CD4-positive, CD25-positive, alpha-beta regulatory T cell (primary cell): ENCODE results near the gene ELOA. TPM values are rescaled to one million over a fixed set of nuclear protein-coding genes. Genes with fewer than 3 reads are reported as not detected.

Source experiments
- ATAC-seq, 2 donors: fragments of 150-1000 bp; cut with Tn5 transposase; one replicate each; pipeline ENCODE4 v1.10.0; 2021; ENCODE audit warnings: low read depth in 2 of 2, moderate number of reproducible peaks in 2 of 2, moderate library complexity in 1 of 2
- DNase-seq, 3 donors: peaks; one replicate each; pipeline versions ENCODE4 v3.0.0 to v3.0.0-alpha.2; 2012 to 2022; ENCODE audit warnings: mixed read lengths in 1 of 3
- H3K27ac ChIP-seq: one replicate; pipeline ENCODE4 v1.7.0; 2013; ENCODE audit warnings: mild to moderate bottlenecking, low read length; ENCODE audit not compliant: insufficient read depth, poor library complexity, severe bottlenecking
- H3K27me3 ChIP-seq: one replicate; pipeline ENCODE4 v1.7.0; 2013; ENCODE audit warnings: low read length; ENCODE audit not compliant: control insufficient read depth, insufficient read depth
- H3K36me3 ChIP-seq: one replicate; pipeline ENCODE4 v1.7.0; 2013; ENCODE audit warnings: mild to moderate bottlenecking, low read length, moderate library complexity; ENCODE audit not compliant: control insufficient read depth, insufficient read depth
- H3K4me1 ChIP-seq: 2 replicates; pipeline ENCODE4 v1.7.0; 2013; ENCODE audit warnings: mild to moderate bottlenecking, low read length; ENCODE audit not compliant: insufficient read depth, control insufficient read depth, poor library complexity, severe bottlenecking
- H3K4me3 ChIP-seq: one replicate; pipeline ENCODE4 v1.7.0; 2013; ENCODE audit warnings: low read depth, mild to moderate bottlenecking, low read length, moderate library complexity
- H3K9me3 ChIP-seq, 2 experiments: 1 replicate in 1 of 2; 2 replicates in 1 of 2; pipeline ENCODE4 v1.7.0; 2013; ENCODE audit warnings: low read length in 2 of 2, mild to moderate bottlenecking in 1 of 2, moderate library complexity in 1 of 2; ENCODE audit not compliant: control insufficient read depth in 2 of 2
- H3K27ac Mint-ChIP-seq, 3 donors: one replicate each; pipeline ENCODE4 v1.8.0; 2020 to 2022; ENCODE audit warnings: mild to moderate bottlenecking in 3 of 3, mixed read lengths in 3 of 3, moderate library complexity in 2 of 3
- H3K27me3 Mint-ChIP-seq: one replicate; pipeline ENCODE4 v1.8.0; 2022; ENCODE audit warnings: mild to moderate bottlenecking, mixed read lengths
- H3K36me3 Mint-ChIP-seq: one replicate; pipeline ENCODE4 v1.8.0; 2020; ENCODE audit warnings: mixed read lengths
- H3K4me1 Mint-ChIP-seq, 4 donors: one replicate each; pipeline ENCODE4 v1.8.0; 2020 to 2022; ENCODE audit warnings: mixed read lengths in 4 of 4, mild to moderate bottlenecking in 1 of 4
- H3K4me3 Mint-ChIP-seq, 4 donors: one replicate each; pipeline ENCODE4 v1.8.0; 2020 to 2022; ENCODE audit warnings: mild to moderate bottlenecking in 4 of 4, mixed read lengths in 4 of 4, moderate library complexity in 3 of 4
- H3K9me3 Mint-ChIP-seq, 7 donors: one replicate each; pipeline ENCODE4 v1.8.0; 2020 to 2022; ENCODE audit warnings: mixed read lengths in 7 of 7, mild to moderate bottlenecking in 3 of 7, moderate library complexity in 2 of 7
- polyA plus RNA-seq, 4 donors: library from polyadenylated mRNA; unstranded; fragments of 300-500 nt; fragmentation: Illumina TruSeq; gene quantifications; one replicate each; pipeline ENCODE4 v1.2.3, GENCODE V29; 2021
- total RNA-seq: library from RNA; stranded (reverse); gene quantifications from one replicate; pipeline ENCODE4 v1.2.3, GENCODE V29; 2022

The ELOA gene, protein sequence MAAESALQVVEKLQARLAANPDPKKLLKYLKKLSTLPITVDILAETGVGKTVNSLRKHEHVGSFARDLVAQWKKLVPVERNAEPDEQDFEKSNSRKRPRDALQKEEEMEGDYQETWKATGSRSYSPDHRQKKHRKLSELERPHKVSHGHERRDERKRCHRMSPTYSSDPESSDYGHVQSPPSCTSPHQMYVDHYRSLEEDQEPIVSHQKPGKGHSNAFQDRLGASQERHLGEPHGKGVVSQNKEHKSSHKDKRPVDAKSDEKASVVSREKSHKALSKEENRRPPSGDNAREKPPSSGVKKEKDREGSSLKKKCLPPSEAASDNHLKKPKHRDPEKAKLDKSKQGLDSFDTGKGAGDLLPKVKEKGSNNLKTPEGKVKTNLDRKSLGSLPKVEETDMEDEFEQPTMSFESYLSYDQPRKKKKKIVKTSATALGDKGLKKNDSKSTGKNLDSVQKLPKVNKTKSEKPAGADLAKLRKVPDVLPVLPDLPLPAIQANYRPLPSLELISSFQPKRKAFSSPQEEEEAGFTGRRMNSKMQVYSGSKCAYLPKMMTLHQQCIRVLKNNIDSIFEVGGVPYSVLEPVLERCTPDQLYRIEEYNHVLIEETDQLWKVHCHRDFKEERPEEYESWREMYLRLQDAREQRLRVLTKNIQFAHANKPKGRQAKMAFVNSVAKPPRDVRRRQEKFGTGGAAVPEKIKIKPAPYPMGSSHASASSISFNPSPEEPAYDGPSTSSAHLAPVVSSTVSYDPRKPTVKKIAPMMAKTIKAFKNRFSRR
- total RNA-seq, result 42.0 TPM
- polyA plus RNA-seq, result 10 to 100 TPM; 22.6 to 34.3 (median 29.0) TPM

GRCh38 chr1:23743287-23744152 lies at the start of gene ELOA:
ELOA (plus strand) TSS chr1:23743471; CDS start chr1:23743504, 33 bp downstream.
- peaks cover 26% of the 10 kb centered on the region for H3K4me1 ChIP-seq
- H3K27me3 ChIP-seq, result no peaks in the 10 kb centered on the region
- Mint-ChIP-seq H3K27me3 (no peaks in the 10 kb centered on the region), H3K4me1 (peaks cover 19 to 57% (median 38%) of the 10 kb centered on the region in 4 donors), H3K9me3 (no peaks in the 10 kb centered on the region), H3K4me3 (peak within 1 kb of the TSS; percentile 91 to 94 (median 94)), H3K27ac (peak within 1 kb of the TSS; percentile 89 to 95 (median 94)), H3K36me3 (peaks cover 4% of the 10 kb centered on the region)
- ATAC-seq, result peak; percentile 95 to 97
- H3K27ac ChIP-seq, result peak within 1 kb of the TSS; percentile 82
- peak; percentile 68 to 88 (median 77) for DNase-seq
- H3K9me3 ChIP-seq, result no peaks in the 10 kb centered on the region
- H3K36me3 ChIP-seq, result no peaks in the 10 kb centered on the region
- peak within 1 kb of the TSS; percentile 87 for H3K4me3 ChIP-seq

GRCh38 chr1:23693599-23693998 lies 49.7 kb upstream of the ELOA start:
- Histone ChIP-seq H3K4me1 (peaks cover 35% of the 10 kb centered on the region), H3K27me3 (no peaks in the 10 kb centered on the region), H3K36me3 (peaks cover 56% of the 10 kb centered on the region), H3K9me3 (no peaks in the 10 kb centered on the region), H3K4me3 (peak overlapping the region; percentile 92), H3K27ac (peak overlapping the region; percentile 27)
- Mint-ChIP-seq H3K4me3 (peak overlapping the region; percentile 94 to 97 (median 96)), H3K4me1 (peaks cover 12 to 67% (median 54%) of the 10 kb centered on the region in 4 donors), H3K36me3 (peaks cover 35% of the 10 kb centered on the region), H3K9me3 (no peaks in the 10 kb centered on the region), H3K27ac (peak overlapping the region; percentile 90 to 96 (median 92)), H3K27me3 (peaks cover 5% of the 10 kb centered on the region)
- DNase-seq, result no peak
- no peak for ATAC-seq

- no peak overlapping the region for H3K4me3 ChIP-seq
- H3K27ac Mint-ChIP-seq, result peak overlapping the region in 1 of 3 donors; percentile 92
- H3K4me3 Mint-ChIP-seq, result peak overlapping the region; percentile 40 to 97 (median 96)
- ATAC-seq, result no peak
- peaks cover 35% of the 10 kb centered on the region for H3K4me1 ChIP-seq
- peaks cover 38% of the 10 kb centered on the region for H3K36me3 Mint-ChIP-seq
- H3K4me1 Mint-ChIP-seq, result peaks cover 12 to 69% (median 54%) of the 10 kb centered on the region in 4 donors
- H3K27me3 ChIP-seq, result no peaks in the 10 kb centered on the region
- peaks cover 64% of the 10 kb centered on the region for H3K36me3 ChIP-seq
- H3K9me3 ChIP-seq, result no peaks in the 10 kb centered on the region
- peaks cover 5% of the 10 kb centered on the region for H3K27me3 Mint-ChIP-seq
- no peak for DNase-seq
- no peak overlapping the region for H3K27ac ChIP-seq
- H3K9me3 Mint-ChIP-seq, result no peaks in the 10 kb centered on the region
Observed at GRCh38 chr1:23694371-23694770, 48.9 kb upstream of the ELOA start.

- Mint-ChIP-seq H3K4me3 (peak overlapping the region in 3 of 4 donors; percentile 15 to 36 (median 21)), H3K27ac (peak overlapping the region in 2 of 3 donors; percentile 18 to 68), H3K36me3 (peaks cover 47% of the 10 kb centered on the region)
Observed at GRCh38 chr1:23695667-23696066, 47.6 kb upstream of the ELOA start.

DNA sequence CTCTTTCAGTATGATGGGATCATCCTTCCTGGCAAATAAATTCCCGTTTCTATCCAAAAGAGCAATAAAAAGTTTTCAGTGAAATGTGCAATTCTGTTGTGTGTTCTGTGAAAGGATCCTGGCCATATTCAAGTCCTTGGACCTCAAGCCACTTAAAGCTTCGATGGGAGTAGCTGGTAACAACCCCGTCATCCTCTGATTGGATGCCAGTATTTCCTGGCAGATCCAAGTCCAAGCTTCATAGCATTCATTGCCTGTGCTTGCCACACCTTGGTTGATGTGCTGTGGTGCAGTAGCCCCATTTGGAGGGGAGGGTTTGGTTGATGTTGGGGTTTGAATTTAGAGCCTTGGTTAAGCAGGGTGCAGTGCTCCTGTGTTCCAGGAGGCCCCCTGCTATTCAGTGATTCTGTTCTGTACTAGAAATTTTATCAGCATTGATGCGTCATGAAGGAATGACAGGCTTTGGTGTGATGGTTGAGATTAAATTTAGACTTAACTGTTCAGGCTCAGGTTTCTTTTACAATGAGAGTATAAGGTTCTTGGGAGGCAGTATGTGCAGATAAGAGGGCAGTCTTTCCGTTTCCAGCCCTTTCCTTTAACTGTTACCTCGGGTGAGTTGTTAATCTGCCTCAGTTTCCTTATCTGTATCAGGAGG lies 46.8 kb upstream of the ELOA start:
- H3K27ac ChIP-seq, result peak overlapping the region; percentile 15

More at GRCh38 chr1:23695667-23696066, 47.6 kb upstream of the ELOA start:
- Histone ChIP-seq H3K4me3 (no peak overlapping the region), H3K9me3 (no peaks in the 10 kb centered on the region), H3K27me3 (no peaks in the 10 kb centered on the region), H3K27ac (no peak overlapping the region), H3K4me1 (peaks cover 35% of the 10 kb centered on the region), H3K36me3 (peaks cover 76% of the 10 kb centered on the region)
- Mint-ChIP-seq H3K27me3 (peaks cover 5% of the 10 kb centered on the region), H3K9me3 (no peaks in the 10 kb centered on the region), H3K4me1 (peaks cover 15 to 75% (median 54%) of the 10 kb centered on the region in 4 donors)
- no peak for ATAC-seq
- no peak for DNase-seq

DNA sequence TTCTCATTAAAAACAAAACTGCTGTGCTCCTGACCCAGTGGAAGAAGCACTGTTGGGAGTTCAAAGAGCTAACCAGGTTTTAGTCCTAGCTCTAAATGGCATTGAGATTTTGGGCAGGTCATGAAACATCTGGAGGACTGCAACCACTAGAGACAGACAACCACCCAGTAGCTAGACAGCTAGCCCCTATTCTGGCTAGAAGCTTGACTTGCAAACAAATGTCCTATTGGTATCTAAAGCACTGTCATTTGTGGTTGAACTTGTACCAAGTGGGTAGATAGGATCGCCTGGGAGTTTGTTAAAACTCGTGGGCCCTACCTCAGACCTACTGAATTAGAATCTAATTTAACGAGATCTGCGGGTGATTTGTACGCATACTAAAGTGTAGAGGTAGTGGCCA lies 44.8 kb upstream of the ELOA start:
- H3K4me1 ChIP-seq, result peaks cover 18% of the 10 kb centered on the region
- ATAC-seq (no peak), DNase-seq (no peak)
- H3K9me3 ChIP-seq, result no peaks in the 10 kb centered on the region
- H3K27ac ChIP-seq, result no peak overlapping the region
- H3K4me1 Mint-ChIP-seq, result peaks cover 4 to 60% (median 43%) of the 10 kb centered on the region in 4 donors
- H3K4me3 ChIP-seq, result no peak overlapping the region
- no peaks in the 10 kb centered on the region for H3K9me3 Mint-ChIP-seq
- H3K36me3 Mint-ChIP-seq, result peaks cover 51% of the 10 kb centered on the region
- H3K27me3 Mint-ChIP-seq, result peaks cover 5% of the 10 kb centered on the region
- H3K36me3 ChIP-seq, result peaks cover 95% of the 10 kb centered on the region
- no peak overlapping the region for H3K27ac Mint-ChIP-seq
- no peak overlapping the region for H3K4me3 Mint-ChIP-seq
- H3K27me3 ChIP-seq, result no peaks in the 10 kb centered on the region

More for the DNA sequence above, 46.8 kb upstream of the ELOA start:
- Histone ChIP-seq H3K4me1 (peaks cover 33% of the 10 kb centered on the region), H3K27me3 (no peaks in the 10 kb centered on the region), H3K4me3 (no peak overlapping the region), H3K9me3 (no peaks in the 10 kb centered on the region), H3K36me3 (peaks cover 84% of the 10 kb centered on the region)
- DNase-seq (no peak), ATAC-seq (no peak)
- Mint-ChIP-seq H3K4me3 (peak overlapping the region in 3 of 4 donors; percentile 18 to 28 (median 24)), H3K27ac (peak overlapping the region in 1 of 3 donors; percentile 68), H3K27me3 (peaks cover 5% of the 10 kb centered on the region), H3K9me3 (no peaks in the 10 kb centered on the region), H3K36me3 (peaks cover 55% of the 10 kb centered on the region), H3K4me1 (peaks cover 16 to 79% (median 54%) of the 10 kb centered on the region in 4 donors)
